Measurements from ENCODE around the gene PON1.

PON1 gene

GRCh38 chr7:95365151-95365550 lies 40.8 kb upstream of the PON1 start:
- no peak for TF ChIP-seq CTCF (IDR thresholded peaks at IDR 0.05; ENCODE audit: low read depth, low read length)
- TF ChIP-seq EZH2phosphoT487 (IDR thresholded peaks at IDR 0.05; ENCODE audit: low read depth): no peak
- H3K4me3 ChIP-seq (ENCODE audit: low read length): no peak overlapping the region
- no peaks in the 10 kb centered on the region for H3K4me1 ChIP-seq (ENCODE audit: low read length)
- H4K20me1 ChIP-seq (ENCODE audit: insufficient read depth, low read length): no peaks in the 10 kb centered on the region
- no peaks in the 10 kb centered on the region for H3K36me3 ChIP-seq (replicated peaks; ENCODE audit: low read depth, low read length)
- no peak overlapping the region for H3K9ac ChIP-seq (ENCODE audit: low read length)
- H3K9me3 ChIP-seq (ENCODE audit: insufficient read depth, low read length): no peaks in the 10 kb centered on the region
- H2AFZ ChIP-seq (ENCODE audit: low read depth, low read length): no peak overlapping the region
- H3K27me3 ChIP-seq (ENCODE audit: low read depth, low read length): no peaks in the 10 kb centered on the region
- no peak overlapping the region for H3K27ac ChIP-seq (ENCODE audit: low read length)
- H3K79me2 ChIP-seq (ENCODE audit: low read length): no peaks in the 10 kb centered on the region
- no peak overlapping the region for H3K4me2 ChIP-seq (ENCODE audit: low read length)

GRCh38 chr7:95357623-95358022 lies 33.3 kb upstream of the PON1 start:
- Histone ChIP-seq H3K9ac (ENCODE audit: low read length) (no peak overlapping the region), H3K4me1 (ENCODE audit: low read length) (no peaks in the 10 kb centered on the region), H3K4me3 (ENCODE audit: low read length) (no peak overlapping the region), H3K27ac (ENCODE audit: low read length) (no peak overlapping the region), H3K27me3 (ENCODE audit: low read depth, low read length) (no peaks in the 10 kb centered on the region), H4K20me1 (ENCODE audit: insufficient read depth, low read length) (no peaks in the 10 kb centered on the region), H3K36me3 (replicated peaks; ENCODE audit: low read depth, low read length) (no peaks in the 10 kb centered on the region), H2AFZ (ENCODE audit: low read depth, low read length) (no peak overlapping the region), H3K4me2 (ENCODE audit: low read length) (no peak overlapping the region), H3K9me3 (ENCODE audit: insufficient read depth, low read length) (no peaks in the 10 kb centered on the region), H3K79me2 (ENCODE audit: low read length) (no peaks in the 10 kb centered on the region)
- TF ChIP-seq EZH2phosphoT487 (IDR thresholded peaks at IDR 0.05; ENCODE audit: low read depth) (no peak), CTCF (IDR thresholded peaks at IDR 0.05; ENCODE audit: low read depth, low read length) (no peak)

- Histone ChIP-seq H3K27ac (ENCODE audit: low read length) (no peak overlapping the region), H2AFZ (ENCODE audit: low read depth, low read length) (no peak overlapping the region), H3K27me3 (ENCODE audit: low read depth, low read length) (no peaks in the 10 kb centered on the region), H4K20me1 (ENCODE audit: insufficient read depth, low read length) (no peaks in the 10 kb centered on the region), H3K4me2 (ENCODE audit: low read length) (no peak overlapping the region), H3K9me3 (ENCODE audit: insufficient read depth, low read length) (no peaks in the 10 kb centered on the region), H3K79me2 (ENCODE audit: low read length) (no peaks in the 10 kb centered on the region), H3K4me3 (ENCODE audit: low read length) (no peak overlapping the region), H3K36me3 (replicated peaks; ENCODE audit: low read depth, low read length) (no peaks in the 10 kb centered on the region), H3K4me1 (ENCODE audit: low read length) (peaks cover 5% of the 10 kb centered on the region; the same call in 1 of the 2 replicates), H3K9ac (ENCODE audit: low read length) (no peak overlapping the region)
- TF ChIP-seq EZH2phosphoT487 (IDR thresholded peaks at IDR 0.05; ENCODE audit: low read depth): no peak
- no peak for TF ChIP-seq CTCF (IDR thresholded peaks at IDR 0.05; ENCODE audit: low read depth, low read length)
Observed at GRCh38 chr7:95342642-95343307, 18.4 kb upstream of the PON1 start.

- no peak overlapping the region for H3K4me3 ChIP-seq (ENCODE audit: low read length)
- H3K4me1 ChIP-seq (ENCODE audit: low read length): peaks cover 5% of the 10 kb centered on the region; the same call in 1 of the 2 replicates
- no peak for TF ChIP-seq EZH2phosphoT487 (IDR thresholded peaks at IDR 0.05; ENCODE audit: low read depth)
- no peak for TF ChIP-seq CTCF (IDR thresholded peaks at IDR 0.05; ENCODE audit: low read depth, low read length)
- H3K27ac ChIP-seq (ENCODE audit: low read length): no peak overlapping the region
- H3K79me2 ChIP-seq (ENCODE audit: low read length): no peaks in the 10 kb centered on the region
- H3K9ac ChIP-seq (ENCODE audit: low read length): no peak overlapping the region
- H3K4me2 ChIP-seq (ENCODE audit: low read length): no peak overlapping the region
- no peaks in the 10 kb centered on the region for H3K9me3 ChIP-seq (ENCODE audit: insufficient read depth, low read length)
- no peaks in the 10 kb centered on the region for H3K36me3 ChIP-seq (replicated peaks; ENCODE audit: low read depth, low read length)
- no peak overlapping the region for H2AFZ ChIP-seq (ENCODE audit: low read depth, low read length)
- no peaks in the 10 kb centered on the region for H4K20me1 ChIP-seq (ENCODE audit: insufficient read depth, low read length)
- no peaks in the 10 kb centered on the region for H3K27me3 ChIP-seq (ENCODE audit: low read depth, low read length)
Observed at GRCh38 chr7:95342029-95342428, 17.7 kb upstream of the PON1 start.
